GM19023 (cell line): ENCODE data around the gene GPR158.

Experiments used
- ATAC-seq: cut with Tn5 transposase; IDR thresholded peaks from one replicate; pipeline ENCODE4 v1.9.1; 2021; ENCODE audit warnings: mild to moderate bottlenecking, moderate library complexity; ENCODE audit not compliant: unreplicated experiment

Gene GPR158

DNA sequence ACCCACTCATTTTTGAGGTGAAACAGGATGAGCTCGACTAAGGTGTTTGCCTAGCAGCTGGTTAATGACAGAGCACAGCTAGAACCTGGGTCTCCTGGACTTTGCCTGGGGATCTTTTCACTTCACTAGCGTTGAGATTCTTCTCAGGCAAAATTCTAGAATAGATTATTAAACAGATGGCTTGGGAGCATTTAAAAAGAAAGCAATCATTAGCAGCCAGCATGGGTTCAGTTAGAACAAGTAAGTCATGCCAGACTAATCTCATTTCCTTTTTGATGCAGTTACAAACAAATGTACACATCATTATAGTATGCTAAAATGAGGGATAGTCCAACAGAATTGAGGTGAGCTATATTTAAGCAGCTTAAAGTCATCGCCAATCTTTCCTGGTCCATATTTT lies 467.9 kb downstream of the GPR158 start:
- no peak for ATAC-seq

DNA sequence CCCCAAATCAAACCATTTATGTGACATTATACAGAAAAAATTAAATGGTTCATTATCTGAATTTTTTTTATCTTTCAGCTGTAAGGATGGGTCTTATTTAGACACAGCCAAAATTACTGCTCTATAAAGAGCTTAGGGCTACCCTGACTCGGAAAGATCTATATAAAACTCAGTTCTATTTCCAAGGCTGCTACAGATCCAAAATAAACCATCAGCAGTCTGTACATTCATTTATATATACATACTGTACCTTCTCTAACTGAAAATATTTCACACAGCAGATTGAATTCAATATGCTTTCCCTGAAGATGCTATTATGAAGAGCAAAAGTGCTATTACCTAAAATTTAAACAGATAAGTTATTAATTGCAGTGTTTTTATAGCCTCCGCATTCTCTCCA lies 471.6 kb downstream of the GPR158 start:
- ATAC-seq: no peak

DNA sequence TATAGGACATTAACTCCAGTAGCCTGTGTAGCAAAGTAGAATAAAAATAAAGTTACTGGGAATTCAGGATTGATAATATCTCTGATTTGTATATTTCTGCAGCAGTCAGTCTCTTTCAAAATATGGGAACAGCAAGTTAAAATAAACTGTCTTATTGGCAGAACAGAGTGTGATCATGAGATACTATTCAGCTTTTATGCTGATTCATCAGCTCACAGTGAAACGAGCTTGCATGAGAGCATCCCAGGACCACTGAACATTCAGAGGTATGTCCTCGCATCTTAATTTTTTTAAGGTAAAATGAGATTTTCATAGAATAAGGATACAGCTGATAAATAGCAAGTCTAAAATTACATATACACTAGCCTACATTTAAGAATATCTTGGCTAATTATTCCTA lies 476.7 kb downstream of the GPR158 start:
- ATAC-seq: no peak
